ENCODE data around the gene RARB.

RARB gene

GRCh38 chr3:25448750-25449692, 21.0 kb downstream of the RARB start:
- DNase-seq (ENCODE audit: low read depth): peak; percentile 33

- DNase-seq (ENCODE audit: low read depth): no peak
These were observed 21.8 kb downstream of the RARB start for GRCh38 chr3:25449857-25450256.

GRCh38 chr3:25452192-25452591, 24.1 kb downstream of the RARB start:
- DNase-seq (ENCODE audit: low read depth): no peak

GRCh38 chr3:25452740-25453139, 24.7 kb downstream of the RARB start:
- DNase-seq (ENCODE audit: low read depth): no peak

GRCh38 chr3:25453619-25454004, 25.5 kb downstream of the RARB start:
- DNase-seq (ENCODE audit: low read depth): no peak

GRCh38 chr3:25454005-25454927, 26.2 kb downstream of the RARB start:
- peak; percentile 88 for DNase-seq (ENCODE audit: low read depth)

- DNase-seq (ENCODE audit: low read depth): peak; percentile 34
These were observed 27.5 kb downstream of the RARB start for GRCh38 chr3:25455441-25456132.

GRCh38 chr3:25456723-25457670, 28.9 kb downstream of the RARB start:
- DNase-seq (ENCODE audit: low read depth): no peak

- DNase-seq (ENCODE audit: low read depth): no peak
These were observed 29.8 kb downstream of the RARB start for GRCh38 chr3:25457671-25458419.

GRCh38 chr3:25458420-25458814, 30.4 kb downstream of the RARB start:
- DNase-seq (ENCODE audit: low read depth): no peak

- DNase-seq (ENCODE audit: low read depth): no peak
These were observed 32.7 kb downstream of the RARB start for GRCh38 chr3:25460751-25461150.

GRCh38 chr3:25461946-25462345, 33.9 kb downstream of the RARB start:
- DNase-seq (ENCODE audit: low read depth): no peak

GRCh38 chr3:25462495-25462894, 34.4 kb downstream of the RARB start:
- DNase-seq (ENCODE audit: low read depth): no peak

GRCh38 chr3:25463836-25464418, 35.9 kb downstream of the RARB start:
- DNase-seq (ENCODE audit: low read depth): no peak

- DNase-seq (ENCODE audit: low read depth): no peak
These were observed 37.3 kb downstream of the RARB start for GRCh38 chr3:25465266-25465860.

GRCh38 chr3:25468866-25469319, 40.8 kb downstream of the RARB start:
- DNase-seq (ENCODE audit: low read depth): peak; percentile 70

- no peak for DNase-seq (ENCODE audit: low read depth)
These were observed 41.5 kb downstream of the RARB start for GRCh38 chr3:25469558-25469957.

- no peak for DNase-seq (ENCODE audit: low read depth)
These were observed 43.2 kb downstream of the RARB start for GRCh38 chr3:25471081-25471768.

- no peak for DNase-seq (ENCODE audit: low read depth)
These were observed 44.1 kb downstream of the RARB start for GRCh38 chr3:25472153-25472552.
